Spleen (tissue), 11 donors: ENCODE measurements around the gene HPCAL1. TPM values are rescaled to one million over a fixed set of nuclear protein-coding genes. Genes with fewer than 3 reads are reported as not detected.

ENCODE experiments used
- DNase-seq: peaks from one replicate; pipeline ENCODE4 v3.0.0-alpha.2; 2020
- H3K27ac ChIP-seq, 8 donors: fragments of 200-600 bp; sonication (generic) in 7 of 8; 1 replicate in 4 of 8; 2 replicates in 4 of 8; pipeline versions ENCODE4 v1.5.0 to v1.8.0; 2016 to 2021; ENCODE audit warnings: inconsistent platforms in 4 of 8, mild to moderate bottlenecking in 4 of 8, moderate library complexity in 1 of 8
- H3K27me3 ChIP-seq, 7 donors: fragments of 200-600 bp; sonication (generic) in 6 of 7; replicated peaks in 1 of 7; 1 replicate in 4 of 7; 2 replicates in 3 of 7; pipeline versions ENCODE4 v1.5.0 to v1.8.0; 2016 to 2021; ENCODE audit warnings: inconsistent platforms in 3 of 7, mild to moderate bottlenecking in 1 of 7
- H3K36me3 ChIP-seq, 6 donors: fragments of 200-600 bp; sonication (generic) in 5 of 6; 1 replicate in 4 of 6; 2 replicates in 2 of 6; pipeline versions ENCODE4 v1.5.0 to v1.8.0; 2016 to 2021; ENCODE audit warnings: inconsistent platforms in 2 of 6
- H3K4me1 ChIP-seq, 6 donors: fragments of 200-600 bp; sonication (generic) in 5 of 6; 1 replicate in 3 of 6; 2 replicates in 3 of 6; pipeline versions ENCODE4 v1.5.0 to v1.8.0; 2016 to 2021; ENCODE audit warnings: inconsistent platforms in 3 of 6
- H3K4me3 ChIP-seq, 8 donors: fragments of 200-600 bp; sonication (generic) in 7 of 8; 1 replicate in 4 of 8; 2 replicates in 4 of 8; pipeline versions ENCODE4 v1.5.0 to v1.8.0; 2016 to 2021; ENCODE audit warnings: inconsistent platforms in 4 of 8, mild to moderate bottlenecking in 4 of 8, moderate library complexity in 2 of 8
- H3K9me3 ChIP-seq, 8 donors: fragments of 200-600 bp; sonication (generic) in 7 of 8; 1 replicate in 4 of 8; 2 replicates in 4 of 8; pipeline versions ENCODE4 v1.5.0 to v1.8.0; 2016 to 2021; ENCODE audit warnings: inconsistent platforms in 4 of 8
- CTCF ChIP-seq, 11 experiments: fragments of 200-600 bp in 7 of 11; fragments of 450-650 bp in 4 of 11; sonication (generic) in 4 of 11; IDR thresholded peaks in 8 of 11; conservative IDR thresholded peaks in 3 of 11; 1 replicate in 7 of 11; 2 replicates in 4 of 11; pipeline versions ENCODE4 v1.4.0 to v1.8.0; 2016 to 2021; ENCODE audit warnings: antibody characterized with exemption in 11 of 11, inconsistent platforms in 4 of 11, mild to moderate bottlenecking in 1 of 11
- POLR2A ChIP-seq, 3 donors: fragments of 450-650 bp; IDR thresholded peaks; one replicate each; pipeline ENCODE4 v1.5.1; 2017; ENCODE audit warnings: antibody characterized with exemption in 3 of 3, mild to moderate bottlenecking in 1 of 3
- POLR2AphosphoS5 ChIP-seq, 3 donors: sonication (generic); formaldehyde crosslinking; IDR thresholded peaks; one replicate each; pipeline ENCODE4 v1.5.1; 2017; ENCODE audit warnings: antibody characterized with exemption in 3 of 3
- WGBS, 5 donors: extraction: QIAGEN DNeasy Blood & Tissue Kit in 3 of 5; methylation state at CpG; one replicate each; pipeline versions ENCODE4 v1.1.5 to v1.1.7; 2013 to 2018; 5-methylcytosine and 5-hydroxymethylcytosine counted together
- intact Hi-C: fragments of 100-400 bp; cut with DNase I; formaldehyde crosslinking; loops from one replicate; pipeline ENCODE4 v1.15.0; 2023; ENCODE audit warnings: low total_unique reads
- polyA plus RNA-seq, 3 donors: library from polyadenylated mRNA; stranded (reverse); fragments of 200-250 nt; gene quantifications; one replicate each; pipeline ENCODE4 v1.2.1, GENCODE V29; 2013
- total RNA-seq, 7 donors: library from RNA; depleted of rRNA in 3 of 7; stranded (reverse); fragments of >200 nt in 3 of 7; fragmentation: NEBNext Ultra II Directional in 4 of 7; extraction: Animal tissue kit (Norgen Biotek cat#: 25700) in 4 of 7; gene quantifications; one replicate each; pipeline versions ENCODE4 v1.1.0 to v1.2.1, GENCODE V29; 2016 to 2021
- donor health status: healthy with polysubstance abuse.
- donor health status: DM: no; HTN: no; CAD: no; lungs with moderate emphysema.
- donor health status: DM: no; HTN: no; CAD: no.
- donor health status: Bipolar disorder and iron deficiency.
- donor health status: healthy.
- donor health status: DM: no; HTN: no; CAD: no.
- donor health status: DM: yes; HTN: yes; CAD: no.

Gene HPCAL1
- total and polyA plus RNA-seq, 10 donors: 41.9 to 80.6 (median 57.7) TPM

- Histone ChIP-seq H3K27me3 (no peaks in the 10 kb centered on the region), H3K36me3 (peaks cover 0 to 17% (median 7%) of the 10 kb centered on the region in 6 donors), H3K4me3 (no peak overlapping the region), H3K27ac (no peak overlapping the region), H3K4me1 (peaks cover 0 to 72% (median 9%) of the 10 kb centered on the region in 6 donors), H3K9me3 (no peaks in the 10 kb centered on the region)
- 84 to 93% (median 89%) methylated on average over 16 to 23 of the region's 23 CpGs for WGBS, 5 donors
- no peak for DNase-seq
- intact Hi-C loops: no loop called here
- no peak for TF ChIP-seq POLR2A (IDR thresholded peaks at IDR 0.05)
- TF ChIP-seq POLR2AphosphoS5 (IDR thresholded peaks at IDR 0.05): no peak
- TF ChIP-seq CTCF (IDR thresholded peaks at IDR 0.05 in 8 of 11, conservative IDR thresholded peaks at IDR 0.05 in 3 of 11): no peak
Observed at GRCh38 chr2:10363861-10364610, 61.3 kb downstream of the HPCAL1 start.

- 89 to 93% (median 92%) methylated on average over 9 to 12 of the region's 12 CpGs for WGBS, 5 donors
- H3K36me3 ChIP-seq: peaks cover 0 to 11% (median 0%) of the 10 kb centered on the region in 6 donors
- no peak overlapping the region for H3K4me3 ChIP-seq
- H3K4me1 ChIP-seq: peaks cover 0 to 75% (median 15%) of the 10 kb centered on the region in 6 donors
- TF ChIP-seq POLR2AphosphoS5 (IDR thresholded peaks at IDR 0.05): no peak
- TF ChIP-seq POLR2A (IDR thresholded peaks at IDR 0.05): no peak
- no peak overlapping the region for H3K27ac ChIP-seq
- DNase-seq: no peak
- H3K9me3 ChIP-seq: no peaks in the 10 kb centered on the region
- intact Hi-C loops: no loop called here
- no peaks in the 10 kb centered on the region for H3K27me3 ChIP-seq
Observed at GRCh38 chr2:10365412-10365811, 62.7 kb downstream of the HPCAL1 start.

GRCh38 chr2:10366601-10367270, 64.0 kb downstream of the HPCAL1 start:
- Histone ChIP-seq H3K27me3 (no peaks in the 10 kb centered on the region), H3K36me3 (peaks cover 0 to 11% (median 0%) of the 10 kb centered on the region in 6 donors), H3K9me3 (no peaks in the 10 kb centered on the region), H3K27ac (no peak overlapping the region), H3K4me1 (peaks cover 0 to 72% (median 18%) of the 10 kb centered on the region in 6 donors), H3K4me3 (no peak overlapping the region)
- intact Hi-C loops: no loop called here
- no peak for DNase-seq
- TF ChIP-seq CTCF (IDR thresholded peaks at IDR 0.05 in 8 of 11, conservative IDR thresholded peaks at IDR 0.05 in 3 of 11): no peak
- TF ChIP-seq POLR2AphosphoS5 (IDR thresholded peaks at IDR 0.05): no peak
- TF ChIP-seq POLR2A (IDR thresholded peaks at IDR 0.05): no peak
- 87 to 91% (median 91%) methylated on average over 13 to 15 of the region's 15 CpGs for WGBS, 5 donors

GRCh38 chr2:10367472-10368439, 65.1 kb downstream of the HPCAL1 start:
- Histone ChIP-seq H3K4me1 (peaks cover 0 to 73% (median 18%) of the 10 kb centered on the region in 6 donors), H3K9me3 (no peaks in the 10 kb centered on the region), H3K4me3 (no peak overlapping the region), H3K27ac (no peak overlapping the region), H3K27me3 (no peaks in the 10 kb centered on the region), H3K36me3 (peaks cover 0 to 20% (median 0%) of the 10 kb centered on the region in 6 donors)
- peak in 1 of 3 donors; percentile 13 for TF ChIP-seq POLR2AphosphoS5 (IDR thresholded peaks at IDR 0.05)
- TF ChIP-seq POLR2A (IDR thresholded peaks at IDR 0.05): no peak
- no peak for TF ChIP-seq CTCF (IDR thresholded peaks at IDR 0.05 in 8 of 11, conservative IDR thresholded peaks at IDR 0.05 in 3 of 11)
- intact Hi-C loops: no loop called here
- 90 to 95% (median 93%) methylated on average over 16 of the region's 16 CpGs for WGBS, 5 donors
- no peak for DNase-seq
